Loucy (cell line): Measurements from ENCODE around the gene AP1M1.

Source experiments
- H2AFZ ChIP-seq: fragments of 200-600 bp; sonication (generic); 2 replicates; pipeline ENCODE4 v1.6.0; 2016; ENCODE audit warnings: antibody characterized with exemption, mild to moderate bottlenecking, low read length, moderate library complexity
- H3F3A ChIP-seq: fragments of 200-600 bp; 2 replicates; pipeline ENCODE4 v1.6.0; 2016; ENCODE audit warnings: antibody characterized with exemption, low read depth, mild to moderate bottlenecking
- H3K27me3 ChIP-seq: fragments of 200-600 bp; sonication (generic); 2 replicates; pipeline ENCODE4 v1.6.1; 2014; ENCODE audit warnings: low read length, mild to moderate bottlenecking; ENCODE audit not compliant: insufficient read depth, poor library complexity, severe bottlenecking
- H3K36me3 ChIP-seq: fragments of 200-600 bp; sonication (generic); 2 replicates; pipeline ENCODE4 v1.6.1; 2016; ENCODE audit warnings: low read length; ENCODE audit not compliant: insufficient read depth
- H3K4me1 ChIP-seq: fragments of 200-600 bp; sonication (generic); 2 replicates; pipeline ENCODE4 v1.5.1; 2014; ENCODE audit warnings: low read length, mild to moderate bottlenecking; ENCODE audit not compliant: insufficient read depth, poor library complexity, severe bottlenecking
- H3K4me2 ChIP-seq: fragments of 200-600 bp; sonication (generic); 2 replicates; pipeline ENCODE4 v1.6.0; 2014; ENCODE audit warnings: antibody characterized with exemption, low read length, low read depth, mild to moderate bottlenecking; ENCODE audit not compliant: poor library complexity, severe bottlenecking
- H3K4me3 ChIP-seq: fragments of 200-600 bp; sonication (generic); 2 replicates; pipeline ENCODE4 v1.5.1; 2014; ENCODE audit warnings: low read length, mild to moderate bottlenecking, mixed read lengths; ENCODE audit not compliant: poor library complexity, severe bottlenecking
- H3K79me2 ChIP-seq: fragments of 200-600 bp; sonication (generic); 2 replicates; pipeline ENCODE4 v1.6.1; 2014; ENCODE audit warnings: low read length; ENCODE audit not compliant: insufficient read depth
- H3K9ac ChIP-seq: fragments of 200-600 bp; sonication (generic); 2 replicates; pipeline ENCODE4 v1.6.0; 2014; ENCODE audit warnings: mild to moderate bottlenecking, low read depth, low read length, moderate library complexity; ENCODE audit not compliant: poor library complexity, severe bottlenecking
- H3K9me2 ChIP-seq: fragments of 200-600 bp; sonication (generic); replicated peaks from 2 replicates; pipeline ENCODE4 v1.6.1; 2016; ENCODE audit warnings: low read depth, low read length, mixed read lengths
- H3K9me3 ChIP-seq: fragments of 200-600 bp; sonication (generic); 2 replicates; pipeline ENCODE4 v1.6.1; 2014; ENCODE audit warnings: mild to moderate bottlenecking, antibody characterized with exemption, low read length, low read depth; ENCODE audit not compliant: insufficient read depth
- H4K20me1 ChIP-seq: fragments of 200-600 bp; sonication (generic); 2 replicates; pipeline ENCODE4 v1.6.0; 2014; ENCODE audit warnings: antibody characterized with exemption, low read length, mild to moderate bottlenecking; ENCODE audit not compliant: insufficient read depth, poor library complexity, severe bottlenecking
- CTCF ChIP-seq: fragments of 200-600 bp; sonication (generic); conservative IDR thresholded peaks from 2 replicates; pipeline ENCODE4 v1.5.1; 2014; ENCODE audit warnings: mild to moderate bottlenecking, antibody characterized with exemption, low read length
- EZH2phosphoT487 ChIP-seq: fragments of 200-600 bp; IDR thresholded peaks from 2 replicates; pipeline ENCODE4 v1.6.1; 2018; ENCODE audit warnings: antibody characterized with exemption, mild to moderate bottlenecking, moderate library complexity, borderline replicate concordance

Gene AP1M1

GRCh38 chr19:16188521-16188920 lies 9.2 kb upstream of the AP1M1 start:
- H3K79me2 ChIP-seq = peaks cover 50% of the 10 kb centered on the region
- H3F3A ChIP-seq = no peaks in the 10 kb centered on the region
- peaks cover 22% of the 10 kb centered on the region for H4K20me1 ChIP-seq
- no peaks in the 10 kb centered on the region for H3K9me2 ChIP-seq
- H3K9me3 ChIP-seq = no peaks in the 10 kb centered on the region
- peaks cover 27% of the 10 kb centered on the region for H3K4me1 ChIP-seq
- no peak for TF ChIP-seq EZH2phosphoT487
- H2AFZ ChIP-seq = no peak overlapping the region
- peak overlapping the region; percentile 27 for H3K9ac ChIP-seq
- peak overlapping the region; percentile 21 for H3K4me3 ChIP-seq
- peak overlapping the region; percentile 56 for H3K4me2 ChIP-seq
- H3K27me3 ChIP-seq = no peaks in the 10 kb centered on the region
- H3K36me3 ChIP-seq = peaks cover 33% of the 10 kb centered on the region; the same call in 1 of the 2 replicates

- H3F3A ChIP-seq = no peaks in the 10 kb centered on the region
- peaks cover 33% of the 10 kb centered on the region; the same call in 1 of the 2 replicates for H3K36me3 ChIP-seq
- H3K9me2 ChIP-seq = no peaks in the 10 kb centered on the region
- no peak overlapping the region for H2AFZ ChIP-seq
- no peak overlapping the region for H3K4me3 ChIP-seq
- H3K79me2 ChIP-seq = peaks cover 50% of the 10 kb centered on the region
- H3K27me3 ChIP-seq = no peaks in the 10 kb centered on the region
- H3K4me2 ChIP-seq = no peak overlapping the region
- TF ChIP-seq CTCF (no peak), EZH2phosphoT487 (no peak)
- H4K20me1 ChIP-seq = peaks cover 22% of the 10 kb centered on the region
- no peak overlapping the region for H3K9ac ChIP-seq
- H3K9me3 ChIP-seq = no peaks in the 10 kb centered on the region
- peaks cover 21% of the 10 kb centered on the region for H3K4me1 ChIP-seq
Measured at GRCh38 chr19:16190198-16190597, 7.5 kb upstream of the AP1M1 start.

GRCh38 chr19:16190736-16191135 lies 7.0 kb upstream of the AP1M1 start:
- TF ChIP-seq EZH2phosphoT487 (no peak), CTCF (no peak)
- Histone ChIP-seq H2AFZ (no peak overlapping the region), H3K36me3 (peaks cover 33% of the 10 kb centered on the region; the same call in 1 of the 2 replicates), H3K4me2 (no peak overlapping the region), H3F3A (no peaks in the 10 kb centered on the region), H3K4me1 (peaks cover 20% of the 10 kb centered on the region), H3K4me3 (no peak overlapping the region), H3K9me3 (no peaks in the 10 kb centered on the region), H3K9me2 (no peaks in the 10 kb centered on the region), H4K20me1 (peaks cover 22% of the 10 kb centered on the region), H3K27me3 (no peaks in the 10 kb centered on the region), H3K79me2 (peaks cover 45% of the 10 kb centered on the region), H3K9ac (no peak overlapping the region)

GRCh38 chr19:16191216-16191908 lies 6.3 kb upstream of the AP1M1 start:
- Histone ChIP-seq H3K4me2 (no peak overlapping the region), H2AFZ (no peak overlapping the region), H4K20me1 (peaks cover 16% of the 10 kb centered on the region), H3K9ac (no peak overlapping the region), H3K27me3 (no peaks in the 10 kb centered on the region), H3K36me3 (peaks cover 33% of the 10 kb centered on the region; the same call in 1 of the 2 replicates), H3K4me1 (peaks cover 14% of the 10 kb centered on the region), H3K9me2 (no peaks in the 10 kb centered on the region), H3K9me3 (no peaks in the 10 kb centered on the region), H3F3A (no peaks in the 10 kb centered on the region), H3K79me2 (peaks cover 39% of the 10 kb centered on the region), H3K4me3 (no peak overlapping the region)
- TF ChIP-seq EZH2phosphoT487 (no peak), CTCF (no peak)
